Right lobe of liver (tissue), 4 donors: ENCODE measurements around the gene DHX16.
A peak's percentile ranks its signal among the peaks of the same experiment; 100 is the strongest.

Experiments used
- POLR2A ChIP-seq: fragments of 450-650 bp; IDR thresholded peaks from one replicate; pipeline ENCODE4 v1.6.1; 2017; ENCODE audit warnings: antibody characterized with exemption, mild to moderate bottlenecking
- TF ChIP-seq, protein P1 (sequence below), 4 donors: fragments of 200-600 bp in 3 of 4; fragments of 450-650 bp in 1 of 4; IDR thresholded peaks; one replicate each; pipeline versions ENCODE4 v1.5.1 to v1.8.0; 2016 to 2022; ENCODE audit warnings: antibody characterized with exemption in 4 of 4, mild to moderate bottlenecking in 2 of 4
- donor health status: DM: no; HTN: no; CAD: no.
- donor health status: DM: no; HTN: no; CAD: no.
- donor health status: DM: no; HTN: yes; CAD: no.

DNA sequence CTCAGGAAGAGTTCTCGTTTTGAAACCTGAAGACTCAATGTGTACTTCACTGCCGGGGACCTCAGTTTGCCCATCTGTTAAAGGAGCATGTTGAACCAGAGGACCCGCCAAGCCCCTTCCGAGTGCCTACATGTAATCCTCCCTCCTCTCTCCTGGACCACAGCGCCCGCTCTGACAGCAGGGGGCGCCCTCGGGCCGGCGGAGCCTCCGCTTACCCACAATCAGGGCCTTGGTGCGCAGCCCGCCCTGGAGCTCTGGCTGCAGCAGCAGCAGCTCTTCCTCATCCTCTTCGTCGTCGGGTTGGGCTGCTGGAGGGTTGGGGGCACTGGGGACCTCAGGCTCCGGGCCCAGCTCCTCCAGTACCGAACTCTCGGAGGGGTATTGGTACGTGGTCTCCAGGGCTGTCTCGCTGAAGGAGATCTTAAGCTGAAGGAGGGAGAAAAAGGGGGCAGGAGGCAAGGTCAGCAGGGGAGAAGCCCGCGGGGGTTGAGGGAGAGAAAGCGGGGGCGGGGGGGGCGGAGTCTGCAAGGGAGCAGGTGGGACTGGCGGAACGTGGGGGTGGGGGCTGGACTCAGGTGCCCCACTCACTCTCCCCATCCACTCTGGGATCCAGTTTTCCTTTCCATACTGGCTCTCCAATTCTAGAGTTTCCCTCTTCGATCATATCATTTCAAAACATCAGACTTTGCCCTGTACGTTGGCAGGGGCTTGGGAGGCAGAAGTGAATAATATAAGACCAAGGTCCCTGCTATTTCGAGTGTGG, 6.3 kb upstream of the DHX16 start:
- TF ChIP-seq, protein P1, sequence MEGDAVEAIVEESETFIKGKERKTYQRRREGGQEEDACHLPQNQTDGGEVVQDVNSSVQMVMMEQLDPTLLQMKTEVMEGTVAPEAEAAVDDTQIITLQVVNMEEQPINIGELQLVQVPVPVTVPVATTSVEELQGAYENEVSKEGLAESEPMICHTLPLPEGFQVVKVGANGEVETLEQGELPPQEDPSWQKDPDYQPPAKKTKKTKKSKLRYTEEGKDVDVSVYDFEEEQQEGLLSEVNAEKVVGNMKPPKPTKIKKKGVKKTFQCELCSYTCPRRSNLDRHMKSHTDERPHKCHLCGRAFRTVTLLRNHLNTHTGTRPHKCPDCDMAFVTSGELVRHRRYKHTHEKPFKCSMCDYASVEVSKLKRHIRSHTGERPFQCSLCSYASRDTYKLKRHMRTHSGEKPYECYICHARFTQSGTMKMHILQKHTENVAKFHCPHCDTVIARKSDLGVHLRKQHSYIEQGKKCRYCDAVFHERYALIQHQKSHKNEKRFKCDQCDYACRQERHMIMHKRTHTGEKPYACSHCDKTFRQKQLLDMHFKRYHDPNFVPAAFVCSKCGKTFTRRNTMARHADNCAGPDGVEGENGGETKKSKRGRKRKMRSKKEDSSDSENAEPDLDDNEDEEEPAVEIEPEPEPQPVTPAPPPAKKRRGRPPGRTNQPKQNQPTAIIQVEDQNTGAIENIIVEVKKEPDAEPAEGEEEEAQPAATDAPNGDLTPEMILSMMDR (IDR thresholded peaks at IDR 0.05) = peak; percentile 95 to 99 (median 97)
- TF ChIP-seq POLR2A = peak; percentile 36
